Ovary (tissue), 3 donors: Measurements from ENCODE around the gene ALDH3B1.

ENCODE experiments used
- EP300 ChIP-seq: sonication (generic); formaldehyde crosslinking; IDR thresholded peaks from one replicate; pipeline ENCODE4 v1.6.1; 2017; ENCODE audit warnings: antibody characterized with exemption
- POLR2A ChIP-seq: fragments of 450-650 bp; IDR thresholded peaks from one replicate; pipeline ENCODE4 v1.6.1; 2017; ENCODE audit warnings: antibody characterized with exemption, mild to moderate bottlenecking, moderate library complexity
- TF ChIP-seq, protein P1 (sequence below), 3 donors: fragments of 450-650 bp in 2 of 3; fragments of 200-600 bp in 1 of 3; IDR thresholded peaks; one replicate each; pipeline versions ENCODE4 v1.5.1 to v1.8.0; 2016 to 2022; ENCODE audit warnings: antibody characterized with exemption in 3 of 3, mild to moderate bottlenecking in 1 of 3
- donor health status: DM: no; HTN: no; CAD: no.

DNA sequence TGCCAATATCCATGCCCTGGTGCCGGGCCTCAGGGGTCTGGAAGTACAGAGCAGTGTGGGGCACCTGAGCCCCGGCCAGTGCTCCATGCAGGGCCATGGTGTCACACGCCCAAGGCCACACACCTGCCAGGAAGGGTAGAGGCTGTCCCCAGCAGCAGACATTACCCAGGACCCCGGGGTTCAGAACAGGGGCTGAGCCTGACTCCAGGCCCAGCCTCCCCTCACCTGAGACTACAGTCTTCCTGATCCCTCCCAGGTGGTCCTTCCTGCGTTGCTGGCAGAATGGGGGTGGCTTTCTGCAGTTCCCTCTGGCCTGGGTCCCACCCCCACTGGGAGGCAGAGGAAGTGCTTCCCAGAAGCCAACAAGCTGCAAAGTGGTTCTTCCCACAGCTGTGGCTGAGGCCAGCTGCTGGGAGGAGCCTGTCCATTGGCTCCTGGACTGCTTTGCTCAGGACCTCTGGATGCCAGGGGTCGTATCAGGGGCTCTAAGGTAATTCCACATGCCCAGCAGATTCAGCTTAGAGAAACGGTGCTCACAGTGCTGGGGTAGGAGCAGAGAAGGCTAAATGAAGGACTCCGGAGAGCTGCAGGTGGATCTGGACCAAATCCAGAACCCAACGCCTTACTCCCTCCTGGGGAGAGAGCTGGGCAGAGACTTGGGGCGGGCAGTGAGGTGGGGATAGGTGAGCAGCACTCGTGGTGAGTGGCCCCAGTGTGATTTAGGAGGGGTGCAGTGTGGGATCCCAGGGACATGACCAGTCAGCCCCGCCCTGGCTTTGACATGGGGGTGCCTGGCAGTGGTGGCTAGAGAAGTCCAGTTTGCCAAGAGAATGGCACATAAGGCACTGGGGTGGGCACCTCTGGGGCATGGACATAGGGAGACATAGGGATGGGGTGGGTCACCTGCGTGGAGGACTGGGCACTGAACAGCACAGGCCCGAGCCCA, 41.3 kb downstream of the ALDH3B1 start:
- no peak for TF ChIP-seq POLR2A
- TF ChIP-seq, protein P1, sequence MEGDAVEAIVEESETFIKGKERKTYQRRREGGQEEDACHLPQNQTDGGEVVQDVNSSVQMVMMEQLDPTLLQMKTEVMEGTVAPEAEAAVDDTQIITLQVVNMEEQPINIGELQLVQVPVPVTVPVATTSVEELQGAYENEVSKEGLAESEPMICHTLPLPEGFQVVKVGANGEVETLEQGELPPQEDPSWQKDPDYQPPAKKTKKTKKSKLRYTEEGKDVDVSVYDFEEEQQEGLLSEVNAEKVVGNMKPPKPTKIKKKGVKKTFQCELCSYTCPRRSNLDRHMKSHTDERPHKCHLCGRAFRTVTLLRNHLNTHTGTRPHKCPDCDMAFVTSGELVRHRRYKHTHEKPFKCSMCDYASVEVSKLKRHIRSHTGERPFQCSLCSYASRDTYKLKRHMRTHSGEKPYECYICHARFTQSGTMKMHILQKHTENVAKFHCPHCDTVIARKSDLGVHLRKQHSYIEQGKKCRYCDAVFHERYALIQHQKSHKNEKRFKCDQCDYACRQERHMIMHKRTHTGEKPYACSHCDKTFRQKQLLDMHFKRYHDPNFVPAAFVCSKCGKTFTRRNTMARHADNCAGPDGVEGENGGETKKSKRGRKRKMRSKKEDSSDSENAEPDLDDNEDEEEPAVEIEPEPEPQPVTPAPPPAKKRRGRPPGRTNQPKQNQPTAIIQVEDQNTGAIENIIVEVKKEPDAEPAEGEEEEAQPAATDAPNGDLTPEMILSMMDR (IDR thresholded peaks at IDR 0.05): no peak
- TF ChIP-seq EP300: no peak
